MM.1S (cell line): ENCODE results near the gene OLFML2A.
"Not testable (repeated sequence)": the region's sequence is repeated elsewhere in the genome, so short reads cannot be mapped to it uniquely, and the experiment has no call there.

Experiments
- DNase-seq: peaks from one replicate; pipeline ENCODE4 v3.0.0-alpha.2; 2015
- H2AFZ ChIP-seq: fragments of 300-600 bp; sonication (generic); 2 replicates; pipeline ENCODE4 v1.6.0; 2016; ENCODE audit warnings: antibody characterized with exemption, low read length
- H3F3A ChIP-seq: fragments of 300-600 bp; sonication (generic); 2 replicates; pipeline ENCODE4 v1.6.1; 2016; ENCODE audit warnings: mild to moderate bottlenecking, antibody characterized with exemption, low read length, moderate library complexity, mixed read lengths; ENCODE audit not compliant: insufficient read depth
- H3K27ac ChIP-seq: fragments of 300-600 bp; sonication (generic); 2 replicates; pipeline ENCODE4 v1.5.1; 2016; ENCODE audit warnings: mild to moderate bottlenecking, low read length
- H3K27me3 ChIP-seq: fragments of 300-600 bp; sonication (generic); replicated peaks from 2 replicates; pipeline ENCODE4 v1.6.0; 2016; ENCODE audit warnings: low read length; ENCODE audit not compliant: insufficient read depth
- H3K36me3 ChIP-seq: fragments of 300-600 bp; sonication (generic); replicated peaks from 2 replicates; pipeline ENCODE4 v1.6.1; 2016; ENCODE audit warnings: mild to moderate bottlenecking, low read length, mixed read lengths; ENCODE audit not compliant: insufficient read depth
- H3K4me1 ChIP-seq: fragments of 300-600 bp; sonication (generic); 2 replicates; pipeline ENCODE4 v1.6.1; 2016; ENCODE audit warnings: low read length, mixed read lengths
- H3K4me2 ChIP-seq: fragments of 300-600 bp; sonication (generic); 2 replicates; pipeline ENCODE4 v1.6.0; 2016; ENCODE audit warnings: low read depth, low read length
- H3K4me3 ChIP-seq: fragments of 300-600 bp; sonication (generic); 2 replicates; pipeline ENCODE4 v1.5.1; 2016; ENCODE audit warnings: low read length, mixed read lengths
- H3K79me2 ChIP-seq: fragments of 300-600 bp; sonication (generic); 2 replicates; pipeline ENCODE4 v1.6.1; 2016; ENCODE audit warnings: mixed run types, low read length, mixed read lengths
- H3K9ac ChIP-seq: fragments of 300-600 bp; sonication (generic); 2 replicates; pipeline ENCODE4 v1.6.1; 2016; ENCODE audit warnings: low read length, mixed read lengths
- H3K9me2 ChIP-seq: fragments of 300-600 bp; sonication (generic); replicated peaks from 2 replicates; pipeline ENCODE4 v1.6.1; 2016; ENCODE audit warnings: mild to moderate bottlenecking, low read length, mixed read lengths; ENCODE audit not compliant: insufficient read depth
- H3K9me3 ChIP-seq: fragments of 300-600 bp; sonication (generic); replicated peaks from 2 replicates; pipeline ENCODE4 v1.6.1; 2016; ENCODE audit warnings: mild to moderate bottlenecking, low read length, mixed read lengths; ENCODE audit not compliant: insufficient read depth
- H4K20me1 ChIP-seq: fragments of 300-600 bp; sonication (generic); 2 replicates; pipeline ENCODE4 v1.6.1; 2016; ENCODE audit warnings: mild to moderate bottlenecking, low read length, moderate library complexity, mixed read lengths; ENCODE audit not compliant: insufficient read depth
- CTCF ChIP-seq: fragments of 300-600 bp; sonication (generic); IDR thresholded peaks from 2 replicates; pipeline ENCODE4 v1.5.1; 2016; ENCODE audit warnings: antibody characterized with exemption, low read length, mixed read lengths
- EZH2 ChIP-seq: fragments of 300-600 bp; sonication (generic); optimal IDR thresholded peaks from 2 replicates; pipeline ENCODE3; 2017; ENCODE audit warnings: low read depth, mild to moderate bottlenecking, antibody characterized with exemption, low read length, mixed read lengths
- EZH2phosphoT487 ChIP-seq: fragments of 300-600 bp; sonication (generic); IDR thresholded peaks from 2 replicates; pipeline ENCODE4 v1.6.1; 2018; ENCODE audit warnings: antibody characterized with exemption, low read length

Gene OLFML2A

GRCh38 chr9:124835026-124835557 lies 58.2 kb downstream of the OLFML2A start:
- no peak overlapping the region for H3K9ac ChIP-seq
- DNase-seq: no peak
- no peaks in the 10 kb centered on the region for H4K20me1 ChIP-seq
- H3K27ac ChIP-seq: no peak overlapping the region
- H3K27me3 ChIP-seq: no peaks in the 10 kb centered on the region
- H3K9me2 ChIP-seq: no peaks in the 10 kb centered on the region
- no peaks in the 10 kb centered on the region for H3K9me3 ChIP-seq
- TF ChIP-seq CTCF: no peak
- TF ChIP-seq EZH2phosphoT487: no peak
- TF ChIP-seq EZH2: no peak
- no peak overlapping the region for H3K4me2 ChIP-seq
- H3F3A ChIP-seq: no peaks in the 10 kb centered on the region
- H3K36me3 ChIP-seq: no peaks in the 10 kb centered on the region
- no peak overlapping the region for H3K4me3 ChIP-seq
- H2AFZ ChIP-seq: no peak overlapping the region
- H3K79me2 ChIP-seq: no peaks in the 10 kb centered on the region
- no peaks in the 10 kb centered on the region for H3K4me1 ChIP-seq

GRCh38 chr9:124838132-124838531 lies 61.2 kb downstream of the OLFML2A start:
- H4K20me1 ChIP-seq, H3F3A ChIP-seq, H3K9ac ChIP-seq, H3K4me1 ChIP-seq, DNase-seq, H3K4me2 ChIP-seq, H3K4me3 ChIP-seq, H2AFZ ChIP-seq, H3K27me3 ChIP-seq, H3K27ac ChIP-seq, H3K36me3 ChIP-seq, H3K9me2 ChIP-seq, H3K79me2 ChIP-seq, H3K9me3 ChIP-seq: not testable (repeated sequence)

- H3K36me3 ChIP-seq, H4K20me1 ChIP-seq, H3K27ac ChIP-seq, H3K9me3 ChIP-seq, H3K4me1 ChIP-seq, H3K4me3 ChIP-seq, H3F3A ChIP-seq, H2AFZ ChIP-seq, H3K9ac ChIP-seq, H3K4me2 ChIP-seq, H3K9me2 ChIP-seq, DNase-seq, H3K27me3 ChIP-seq, H3K79me2 ChIP-seq: not testable (repeated sequence)
Observed at GRCh38 chr9:124838567-124839275, 61.8 kb downstream of the OLFML2A start.

- H4K20me1 ChIP-seq: no peaks in the 10 kb centered on the region
- H3K4me1 ChIP-seq: no peaks in the 10 kb centered on the region
- H3K4me2 ChIP-seq: no peak overlapping the region
- H3K27me3 ChIP-seq: no peaks in the 10 kb centered on the region
- no peak overlapping the region for H3K4me3 ChIP-seq
- H3F3A ChIP-seq: no peaks in the 10 kb centered on the region
- no peaks in the 10 kb centered on the region for H3K79me2 ChIP-seq
- H2AFZ ChIP-seq: no peak overlapping the region
- no peak overlapping the region for H3K27ac ChIP-seq
- H3K36me3 ChIP-seq: no peaks in the 10 kb centered on the region
- H3K9me2 ChIP-seq: no peaks in the 10 kb centered on the region
- no peak overlapping the region for H3K9ac ChIP-seq
- no peak for DNase-seq
- TF ChIP-seq EZH2 (no peak), CTCF (peak; percentile 25; the same call in 1 of the 2 replicates)
- no peaks in the 10 kb centered on the region for H3K9me3 ChIP-seq
Observed at GRCh38 chr9:124839612-124840299, 62.8 kb downstream of the OLFML2A start.
